ENCODE measurements around the gene TAF4B. TPM values are rescaled to one million over a fixed set of nuclear protein-coding genes. Genes with fewer than 3 reads are reported as not detected.
"Not testable (repeated sequence)": the region's sequence is repeated elsewhere in the genome, so short reads cannot be mapped to it uniquely, and the experiment has no call there.

Gene TAF4B
- polyA plus RNA-seq, 1 of the 3 experiments (the other 2 are of a cell fraction) = 1.3 TPM

DNA sequence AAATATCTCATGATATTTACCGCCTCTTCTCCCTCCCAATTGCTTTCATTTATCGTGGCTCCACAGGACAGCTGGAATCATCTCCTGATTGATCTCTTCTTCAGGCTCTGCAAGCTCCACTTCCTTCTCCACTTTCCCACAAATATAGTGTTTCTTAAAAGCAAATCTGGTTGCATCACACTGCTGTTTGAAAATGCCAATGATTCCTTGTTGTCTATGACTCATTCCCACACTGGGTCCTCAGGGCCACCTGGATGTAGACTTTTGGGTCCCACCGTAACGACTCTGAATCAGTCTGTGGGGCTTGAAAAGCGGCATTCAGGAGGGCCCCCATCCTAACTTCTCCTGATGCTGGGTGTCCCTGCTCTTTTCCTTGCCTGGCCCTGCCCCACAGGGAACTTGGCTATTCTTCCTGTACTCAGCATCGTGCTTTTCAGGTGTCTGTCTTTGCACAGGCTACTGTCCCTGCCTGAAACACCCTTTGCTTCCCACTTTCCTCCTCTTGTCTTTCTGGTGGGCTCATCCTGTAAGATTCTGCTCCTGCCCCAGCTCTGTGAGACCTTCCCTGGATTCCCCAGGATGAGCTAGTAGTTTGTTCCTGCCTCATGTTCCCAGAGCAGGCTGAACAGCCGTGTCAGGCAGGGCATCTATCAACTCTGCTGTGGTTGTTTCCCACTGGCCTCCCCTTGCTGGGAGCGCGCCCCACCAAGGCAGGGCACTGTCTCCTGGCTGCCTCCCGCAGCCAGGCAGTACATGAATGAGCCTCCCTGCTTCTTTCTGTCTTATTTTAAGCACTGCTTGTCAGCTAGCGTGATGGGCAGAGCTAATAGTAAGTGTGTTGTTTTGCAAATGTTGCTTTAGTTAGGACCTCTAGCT is 210.2 kb downstream of the TAF4B start:
- 76% methylated on average over 10 of the region's 11 CpGs for WGBS (ENCODE audit: low lambda C conversion rate)

DNA sequence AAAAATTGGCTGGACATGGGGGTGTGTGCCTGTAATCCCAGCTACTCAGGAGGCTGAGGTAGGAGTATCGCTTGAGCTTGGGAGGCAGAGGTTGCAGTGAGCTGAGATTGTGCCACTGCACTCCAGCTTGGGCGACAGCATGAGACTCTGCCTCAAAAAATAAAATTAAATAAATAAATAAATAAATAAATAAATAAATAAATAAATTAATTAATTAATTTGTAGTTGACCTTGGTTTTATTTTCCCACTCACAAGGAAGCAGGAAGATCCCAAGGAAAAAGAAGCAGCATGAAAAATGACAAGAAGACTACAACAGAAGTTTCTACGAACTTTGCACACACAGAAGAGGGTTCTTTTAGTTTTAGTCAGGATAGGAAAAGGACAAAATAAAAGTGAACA is 211.4 kb downstream of the TAF4B start:
- H3K4me3 ChIP-seq (ENCODE audit: low read depth in 2 of 2, low read length in 1 of 2); POLR2A ChIA-PET; H3K9me2 ChIP-seq; H3K36me3 ChIP-seq (replicated peaks in 1 of 2; ENCODE audit: control insufficient read depth in 1 of 2, insufficient read depth in 2 of 2, low read length in 1 of 2); H4K20me1 ChIP-seq (ENCODE audit: insufficient read depth); DNase-seq; H3F3A ChIP-seq (replicated peaks; ENCODE audit: insufficient read depth); H3K9me3 ChIP-seq; H3K79me2 ChIP-seq (ENCODE audit: insufficient read depth); H3K4me2 ChIP-seq; H3K27ac ChIP-seq (ENCODE audit: low read depth in 2 of 2, low read length in 1 of 2); H3K9ac ChIP-seq; H2AFZ ChIP-seq (ENCODE audit: low read depth); H3K27me3 ChIP-seq (ENCODE audit: insufficient read depth): not testable (repeated sequence)
- CTCF ChIA-PET = interaction anchor here (1.0 kb wide), 1 partner anchor 53 kb away, joined by 3 read pairs; no protein-coding TSS in a partner anchor
- 64% methylated on average over 3 of the region's 3 CpGs for WGBS (ENCODE audit: low lambda C conversion rate)
- peaks cover 0 to 11% of the 10 kb centered on the region in 2 experiments; a peak in 1 of 4 replicates for H3K4me1 ChIP-seq (ENCODE audit: control insufficient read depth in 1 of 2, insufficient read depth in 2 of 2, low read depth in 1 of 2, low read length in 1 of 2)

More for the DNA sequence above, 210.2 kb downstream of the TAF4B start:
- DNase-seq = no peak
- H3K9ac ChIP-seq = no peak overlapping the region
- no peak overlapping the region; the same call in 1 of the 2 replicates for H2AFZ ChIP-seq (ENCODE audit: low read depth)
- H3F3A ChIP-seq (replicated peaks; ENCODE audit: insufficient read depth) = no peaks in the 10 kb centered on the region
- H3K4me2 ChIP-seq = no peak overlapping the region
- H3K9me3 ChIP-seq = no peaks in the 10 kb centered on the region
- ChIA-PET CTCF (no interaction called here), POLR2A (interaction anchor here (0.6 kb wide), 1 partner anchor 220 kb away, joined by 3 read pairs; no protein-coding TSS in a partner anchor)
- TF ChIP-seq TCF12 (IDR thresholded peaks at IDR 0.05) (no peak), FOSL2 (IDR thresholded peaks at IDR 0.05; ENCODE audit: borderline replicate concordance, low read depth) (peak; percentile 15; the same call in 1 of the 2 replicates), RAD21 (IDR thresholded peaks at IDR 0.05; ENCODE audit: low read length) (no peak)
- TF ChIP-seq, protein P1, sequence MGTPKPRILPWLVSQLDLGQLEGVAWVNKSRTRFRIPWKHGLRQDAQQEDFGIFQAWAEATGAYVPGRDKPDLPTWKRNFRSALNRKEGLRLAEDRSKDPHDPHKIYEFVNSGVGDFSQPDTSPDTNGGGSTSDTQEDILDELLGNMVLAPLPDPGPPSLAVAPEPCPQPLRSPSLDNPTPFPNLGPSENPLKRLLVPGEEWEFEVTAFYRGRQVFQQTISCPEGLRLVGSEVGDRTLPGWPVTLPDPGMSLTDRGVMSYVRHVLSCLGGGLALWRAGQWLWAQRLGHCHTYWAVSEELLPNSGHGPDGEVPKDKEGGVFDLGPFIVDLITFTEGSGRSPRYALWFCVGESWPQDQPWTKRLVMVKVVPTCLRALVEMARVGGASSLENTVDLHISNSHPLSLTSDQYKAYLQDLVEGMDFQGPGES (IDR thresholded peaks at IDR 0.05; ENCODE audit: low read depth, low read length) = no peak
- H3K4me1 ChIP-seq (ENCODE audit: control insufficient read depth in 1 of 2, insufficient read depth in 2 of 2, low read depth in 1 of 2, low read length in 1 of 2) = 0 out of 4 replicates have a peak, but pooled peaks cover 0 to 11% of the 10 kb centered on the region in 2 experiments
- no peaks in the 10 kb centered on the region for H4K20me1 ChIP-seq (ENCODE audit: insufficient read depth)
- H3K27ac ChIP-seq (ENCODE audit: low read depth in 2 of 2, low read length in 1 of 2) = no peak overlapping the region
- no peak overlapping the region for H3K4me3 ChIP-seq (ENCODE audit: low read depth in 2 of 2, low read length in 1 of 2)
- H3K79me2 ChIP-seq (ENCODE audit: insufficient read depth) = no peaks in the 10 kb centered on the region
- H3K36me3 ChIP-seq (replicated peaks in 1 of 2; ENCODE audit: control insufficient read depth in 1 of 2, insufficient read depth in 2 of 2, low read length in 1 of 2) = no peaks in the 10 kb centered on the region
- no peaks in the 10 kb centered on the region for H3K27me3 ChIP-seq (ENCODE audit: insufficient read depth)
- no peaks in the 10 kb centered on the region for H3K9me2 ChIP-seq

DNA sequence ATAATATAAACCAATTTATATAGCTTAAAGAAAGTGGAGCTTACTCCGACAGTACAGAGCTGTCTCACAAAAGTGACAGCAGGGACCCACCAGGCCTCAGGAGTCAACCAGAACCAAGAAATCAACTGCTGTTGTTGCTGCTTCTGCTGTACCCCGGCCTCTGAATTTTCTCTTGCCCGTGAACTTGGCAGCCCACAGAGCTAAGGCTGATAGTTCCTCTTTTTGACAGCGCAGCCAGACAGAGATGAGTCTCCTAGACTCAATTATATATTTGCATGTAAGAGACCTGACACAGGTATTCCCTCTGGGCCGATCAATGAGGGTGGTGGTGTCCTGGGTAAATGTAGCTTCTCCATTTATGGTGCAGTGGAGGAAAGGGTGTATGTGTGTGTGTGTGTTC is 212.7 kb downstream of the TAF4B start:
- whole genome bisulfite sequencing (ENCODE audit: low lambda C conversion rate) = 91% methylated on average over 5 of the region's 5 CpGs
- TF ChIP-seq NRF1 (IDR thresholded peaks at IDR 0.05; ENCODE audit: low read depth, low read length) = no peak
- TF ChIP-seq, protein P2, sequence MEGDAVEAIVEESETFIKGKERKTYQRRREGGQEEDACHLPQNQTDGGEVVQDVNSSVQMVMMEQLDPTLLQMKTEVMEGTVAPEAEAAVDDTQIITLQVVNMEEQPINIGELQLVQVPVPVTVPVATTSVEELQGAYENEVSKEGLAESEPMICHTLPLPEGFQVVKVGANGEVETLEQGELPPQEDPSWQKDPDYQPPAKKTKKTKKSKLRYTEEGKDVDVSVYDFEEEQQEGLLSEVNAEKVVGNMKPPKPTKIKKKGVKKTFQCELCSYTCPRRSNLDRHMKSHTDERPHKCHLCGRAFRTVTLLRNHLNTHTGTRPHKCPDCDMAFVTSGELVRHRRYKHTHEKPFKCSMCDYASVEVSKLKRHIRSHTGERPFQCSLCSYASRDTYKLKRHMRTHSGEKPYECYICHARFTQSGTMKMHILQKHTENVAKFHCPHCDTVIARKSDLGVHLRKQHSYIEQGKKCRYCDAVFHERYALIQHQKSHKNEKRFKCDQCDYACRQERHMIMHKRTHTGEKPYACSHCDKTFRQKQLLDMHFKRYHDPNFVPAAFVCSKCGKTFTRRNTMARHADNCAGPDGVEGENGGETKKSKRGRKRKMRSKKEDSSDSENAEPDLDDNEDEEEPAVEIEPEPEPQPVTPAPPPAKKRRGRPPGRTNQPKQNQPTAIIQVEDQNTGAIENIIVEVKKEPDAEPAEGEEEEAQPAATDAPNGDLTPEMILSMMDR (IDR thresholded peaks at IDR 0.05) = no peak
- TF ChIP-seq, protein P3, sequence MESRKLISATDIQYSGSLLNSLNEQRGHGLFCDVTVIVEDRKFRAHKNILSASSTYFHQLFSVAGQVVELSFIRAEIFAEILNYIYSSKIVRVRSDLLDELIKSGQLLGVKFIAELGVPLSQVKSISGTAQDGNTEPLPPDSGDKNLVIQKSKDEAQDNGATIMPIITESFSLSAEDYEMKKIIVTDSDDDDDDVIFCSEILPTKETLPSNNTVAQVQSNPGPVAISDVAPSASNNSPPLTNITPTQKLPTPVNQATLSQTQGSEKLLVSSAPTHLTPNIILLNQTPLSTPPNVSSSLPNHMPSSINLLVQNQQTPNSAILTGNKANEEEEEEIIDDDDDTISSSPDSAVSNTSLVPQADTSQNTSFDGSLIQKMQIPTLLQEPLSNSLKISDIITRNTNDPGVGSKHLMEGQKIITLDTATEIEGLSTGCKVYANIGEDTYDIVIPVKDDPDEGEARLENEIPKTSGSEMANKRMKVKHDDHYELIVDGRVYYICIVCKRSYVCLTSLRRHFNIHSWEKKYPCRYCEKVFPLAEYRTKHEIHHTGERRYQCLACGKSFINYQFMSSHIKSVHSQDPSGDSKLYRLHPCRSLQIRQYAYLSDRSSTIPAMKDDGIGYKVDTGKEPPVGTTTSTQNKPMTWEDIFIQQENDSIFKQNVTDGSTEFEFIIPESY (IDR thresholded peaks at IDR 0.05; ENCODE audit: borderline replicate concordance, low read depth) = no peak
- TF ChIP-seq NFIC (IDR thresholded peaks at IDR 0.05; ENCODE audit: borderline replicate concordance) = no peak
- no peak for TF ChIP-seq ELF1 (IDR thresholded peaks at IDR 0.05)
- TF ChIP-seq RXRA (IDR thresholded peaks at IDR 0.05; ENCODE audit: borderline replicate concordance, low read depth) = no peak

More for the DNA sequence above, 212.7 kb downstream of the TAF4B start:
- Histone ChIP-seq H3F3A (replicated peaks; ENCODE audit: insufficient read depth) (no peaks in the 10 kb centered on the region), H3K9ac (no peak overlapping the region), H3K36me3 (replicated peaks in 1 of 2; ENCODE audit: control insufficient read depth in 1 of 2, insufficient read depth in 2 of 2, low read length in 1 of 2) (no peaks in the 10 kb centered on the region), H3K27me3 (ENCODE audit: insufficient read depth) (no peaks in the 10 kb centered on the region), H3K4me3 (ENCODE audit: low read depth in 2 of 2, low read length in 1 of 2) (no peak overlapping the region), H3K9me2 (no peaks in the 10 kb centered on the region), H3K4me2 (no peak overlapping the region), H3K9me3 (no peaks in the 10 kb centered on the region), H3K27ac (ENCODE audit: low read depth in 2 of 2, low read length in 1 of 2) (no peak overlapping the region), H3K4me1 (ENCODE audit: control insufficient read depth in 1 of 2, insufficient read depth in 2 of 2, low read depth in 1 of 2, low read length in 1 of 2) (peaks cover 0 to 11% of the 10 kb centered on the region in 2 experiments; a peak in 1 of 4 replicates), H2AFZ (ENCODE audit: low read depth) (no peak overlapping the region), H4K20me1 (ENCODE audit: insufficient read depth) (no peaks in the 10 kb centered on the region), H3K79me2 (ENCODE audit: insufficient read depth) (no peaks in the 10 kb centered on the region)
- ChIA-PET CTCF (interaction anchor here (0.9 to 1.4 kb wide), 2 partner anchors 15 to 85 kb away, joined by 3 read pairs; no protein-coding TSS in a partner anchor), POLR2A (interaction anchor here (0.6 kb wide), 1 partner anchor 45 kb away, joined by 3 read pairs; no protein-coding TSS in a partner anchor)
- no peak for DNase-seq

Measured in SK-N-SH (cell line).